DOHH2 (cell line): ENCODE measurements around the gene RSU1.

Source experiments
- H3F3A ChIP-seq: fragments of 200-600 bp; sonication (generic), shearing (Covaris generic); 2 replicates; pipeline ENCODE4 v1.6.0; 2016; ENCODE audit warnings: antibody characterized with exemption, mild to moderate bottlenecking; ENCODE audit not compliant: control insufficient read depth, insufficient read depth
- H3K27ac ChIP-seq: fragments of 200-600 bp; sonication (generic); 2 replicates; pipeline ENCODE4 v1.5.1; 2014; ENCODE audit warnings: low read depth, mild to moderate bottlenecking, low read length, moderate library complexity
- H3K27me3 ChIP-seq: fragments of 200-600 bp; sonication (generic); 2 replicates; pipeline ENCODE4 v1.6.1; 2014; ENCODE audit warnings: mild to moderate bottlenecking, low read length, mixed read lengths; ENCODE audit not compliant: control insufficient read depth
- H3K36me3 ChIP-seq: fragments of 200-600 bp; sonication (generic); 2 replicates; pipeline ENCODE4 v1.6.1; 2014; ENCODE audit warnings: mild to moderate bottlenecking, low read length, moderate library complexity, mixed read lengths; ENCODE audit not compliant: control insufficient read depth
- H3K4me1 ChIP-seq: fragments of 200-600 bp; sonication (generic); 2 replicates; pipeline ENCODE4 v1.6.1; 2014; ENCODE audit warnings: mild to moderate bottlenecking, low read length, mixed read lengths; ENCODE audit not compliant: control insufficient read depth
- H3K4me2 ChIP-seq: fragments of 200-600 bp; sonication (generic); 2 replicates; pipeline ENCODE4 v1.6.0; 2014; ENCODE audit warnings: mild to moderate bottlenecking, low read length, moderate library complexity
- H3K4me3 ChIP-seq: fragments of 200-600 bp; sonication (generic); 2 replicates; pipeline ENCODE4 v1.5.1; 2014; ENCODE audit warnings: mild to moderate bottlenecking, low read length, mixed read lengths
- H3K79me2 ChIP-seq: fragments of 200-600 bp; sonication (generic); 2 replicates; pipeline ENCODE4 v1.6.1; 2014; ENCODE audit warnings: mild to moderate bottlenecking, low read length, mixed read lengths; ENCODE audit not compliant: control insufficient read depth
- H3K9me2 ChIP-seq: fragments of 200-600 bp; sonication (generic); replicated peaks from 2 replicates; pipeline ENCODE4 v1.6.1; 2014; ENCODE audit warnings: mild to moderate bottlenecking, low read length, mixed read lengths; ENCODE audit not compliant: control insufficient read depth
- H3K9me3 ChIP-seq: fragments of 200-600 bp; sonication (generic); 2 replicates; pipeline ENCODE4 v1.6.1; 2014; ENCODE audit warnings: antibody characterized with exemption, low read length, mixed read lengths; ENCODE audit not compliant: control insufficient read depth, insufficient read depth
- H4K20me1 ChIP-seq: fragments of 200-600 bp; sonication (generic); 2 replicates; pipeline ENCODE4 v1.6.0; 2014; ENCODE audit warnings: low read depth, mild to moderate bottlenecking, antibody characterized with exemption, low read length, moderate library complexity; ENCODE audit not compliant: control insufficient read depth, insufficient read depth
- EZH2phosphoT487 ChIP-seq: fragments of 200-600 bp; sonication (generic); IDR thresholded peaks from 2 replicates; pipeline ENCODE4 v1.6.1; 2017; ENCODE audit warnings: borderline replicate concordance, mild to moderate bottlenecking, antibody characterized with exemption, low read length, moderate library complexity, mixed read lengths
- TF ChIP-seq, protein P1 (sequence below): fragments of 200-600 bp; sonication (generic); IDR thresholded peaks from one replicate; pipeline ENCODE4 v1.5.1; 2014; ENCODE audit warnings: antibody characterized with exemption, mild to moderate bottlenecking, low read depth, low read length; ENCODE audit not compliant: poor library complexity, severe bottlenecking

The RSU1 gene

DNA sequence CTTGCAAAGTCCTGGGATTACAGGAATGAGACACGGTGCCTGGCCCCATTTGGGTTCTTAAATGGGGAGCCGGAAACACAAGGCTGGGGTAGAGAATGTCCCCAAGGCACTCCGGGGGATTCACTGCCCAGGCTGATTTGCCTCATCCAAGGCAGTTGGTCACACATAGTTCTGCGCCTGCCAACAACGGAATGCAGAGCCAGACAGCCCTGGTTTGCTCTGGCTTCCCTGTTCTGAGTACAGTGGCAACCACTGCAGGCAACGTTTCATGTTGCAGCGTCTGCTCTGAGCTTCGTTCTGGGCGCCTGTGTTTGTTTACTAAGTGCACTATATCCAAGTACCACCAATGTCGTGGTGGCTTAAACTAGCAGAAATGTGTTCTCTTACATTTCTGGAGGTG is 233.8 kb downstream of the RSU1 start:
- H3F3A ChIP-seq, result no peaks in the 10 kb centered on the region
- H3K4me3 ChIP-seq, result no peak overlapping the region
- no peaks in the 10 kb centered on the region for H3K9me3 ChIP-seq
- peaks cover 13% of the 10 kb centered on the region; the same call in 1 of the 2 replicates for H3K27me3 ChIP-seq
- H3K36me3 ChIP-seq, result no peaks in the 10 kb centered on the region
- H4K20me1 ChIP-seq, result no peaks in the 10 kb centered on the region
- no peak for TF ChIP-seq EZH2phosphoT487
- TF ChIP-seq, protein P1, sequence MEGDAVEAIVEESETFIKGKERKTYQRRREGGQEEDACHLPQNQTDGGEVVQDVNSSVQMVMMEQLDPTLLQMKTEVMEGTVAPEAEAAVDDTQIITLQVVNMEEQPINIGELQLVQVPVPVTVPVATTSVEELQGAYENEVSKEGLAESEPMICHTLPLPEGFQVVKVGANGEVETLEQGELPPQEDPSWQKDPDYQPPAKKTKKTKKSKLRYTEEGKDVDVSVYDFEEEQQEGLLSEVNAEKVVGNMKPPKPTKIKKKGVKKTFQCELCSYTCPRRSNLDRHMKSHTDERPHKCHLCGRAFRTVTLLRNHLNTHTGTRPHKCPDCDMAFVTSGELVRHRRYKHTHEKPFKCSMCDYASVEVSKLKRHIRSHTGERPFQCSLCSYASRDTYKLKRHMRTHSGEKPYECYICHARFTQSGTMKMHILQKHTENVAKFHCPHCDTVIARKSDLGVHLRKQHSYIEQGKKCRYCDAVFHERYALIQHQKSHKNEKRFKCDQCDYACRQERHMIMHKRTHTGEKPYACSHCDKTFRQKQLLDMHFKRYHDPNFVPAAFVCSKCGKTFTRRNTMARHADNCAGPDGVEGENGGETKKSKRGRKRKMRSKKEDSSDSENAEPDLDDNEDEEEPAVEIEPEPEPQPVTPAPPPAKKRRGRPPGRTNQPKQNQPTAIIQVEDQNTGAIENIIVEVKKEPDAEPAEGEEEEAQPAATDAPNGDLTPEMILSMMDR, result no peak
- H3K4me1 ChIP-seq, result no peaks in the 10 kb centered on the region
- H3K79me2 ChIP-seq, result no peaks in the 10 kb centered on the region
- no peak overlapping the region for H3K27ac ChIP-seq
- no peak overlapping the region for H3K4me2 ChIP-seq
- H3K9me2 ChIP-seq, result no peaks in the 10 kb centered on the region

- H3K9me2 ChIP-seq, result no peaks in the 10 kb centered on the region
- no peaks in the 10 kb centered on the region for H3K4me1 ChIP-seq
- H3K4me2 ChIP-seq, result no peak overlapping the region
- no peak overlapping the region for H3K27ac ChIP-seq
- no peaks in the 10 kb centered on the region for H3K36me3 ChIP-seq
- no peak overlapping the region for H3K4me3 ChIP-seq
- H3F3A ChIP-seq, result no peaks in the 10 kb centered on the region
- no peaks in the 10 kb centered on the region for H4K20me1 ChIP-seq
- no peaks in the 10 kb centered on the region for H3K9me3 ChIP-seq
- TF ChIP-seq, protein P1, result no peak
- TF ChIP-seq EZH2phosphoT487, result no peak
- H3K79me2 ChIP-seq, result no peaks in the 10 kb centered on the region
- peaks cover 13% of the 10 kb centered on the region; the same call in 1 of the 2 replicates for H3K27me3 ChIP-seq
These were observed 236.0 kb downstream of the RSU1 start for GRCh38 chr10:16581202-16581601.

DNA sequence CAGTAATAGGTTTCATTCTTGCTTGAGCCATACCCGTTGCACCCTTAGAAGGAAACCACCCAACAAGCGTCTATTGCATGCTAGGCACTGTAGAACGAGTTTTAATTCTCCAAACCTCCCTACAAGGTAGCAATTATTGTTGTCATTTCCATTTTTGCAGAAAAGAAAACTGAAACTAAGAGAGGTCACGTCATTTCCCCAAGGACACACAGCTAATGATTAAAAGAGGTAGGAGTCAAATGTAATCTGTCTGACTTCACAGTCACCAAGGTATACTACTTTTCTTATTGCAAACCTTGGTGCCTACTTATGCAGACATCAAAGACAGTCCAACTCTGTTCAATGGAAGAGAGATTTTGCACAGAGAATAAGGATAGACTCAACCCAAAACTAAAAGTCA is 246.5 kb downstream of the RSU1 start:
- TF ChIP-seq, protein P1, result no peak
- no peak for TF ChIP-seq EZH2phosphoT487
- no peaks in the 10 kb centered on the region for H3K9me3 ChIP-seq
- H3F3A ChIP-seq, result no peaks in the 10 kb centered on the region
- H3K4me1 ChIP-seq, result no peaks in the 10 kb centered on the region
- H3K27ac ChIP-seq, result no peak overlapping the region
- no peaks in the 10 kb centered on the region for H3K27me3 ChIP-seq
- no peak overlapping the region for H3K4me2 ChIP-seq
- H3K4me3 ChIP-seq, result no peak overlapping the region
- no peaks in the 10 kb centered on the region for H3K36me3 ChIP-seq
- H3K79me2 ChIP-seq, result no peaks in the 10 kb centered on the region
- H3K9me2 ChIP-seq, result no peaks in the 10 kb centered on the region
- no peaks in the 10 kb centered on the region for H4K20me1 ChIP-seq
